ENCODE data around the gene SH3RF3. TPM values are rescaled to one million over a fixed set of nuclear protein-coding genes. Genes with fewer than 3 reads are reported as not detected.
A peak's percentile ranks its signal among the peaks of the same experiment; 100 is the strongest.

Gene SH3RF3
- total and polyA plus RNA-seq, 5 donors from 2014 or later = 0.16 to 1.6 (median 0.76) TPM

DNA sequence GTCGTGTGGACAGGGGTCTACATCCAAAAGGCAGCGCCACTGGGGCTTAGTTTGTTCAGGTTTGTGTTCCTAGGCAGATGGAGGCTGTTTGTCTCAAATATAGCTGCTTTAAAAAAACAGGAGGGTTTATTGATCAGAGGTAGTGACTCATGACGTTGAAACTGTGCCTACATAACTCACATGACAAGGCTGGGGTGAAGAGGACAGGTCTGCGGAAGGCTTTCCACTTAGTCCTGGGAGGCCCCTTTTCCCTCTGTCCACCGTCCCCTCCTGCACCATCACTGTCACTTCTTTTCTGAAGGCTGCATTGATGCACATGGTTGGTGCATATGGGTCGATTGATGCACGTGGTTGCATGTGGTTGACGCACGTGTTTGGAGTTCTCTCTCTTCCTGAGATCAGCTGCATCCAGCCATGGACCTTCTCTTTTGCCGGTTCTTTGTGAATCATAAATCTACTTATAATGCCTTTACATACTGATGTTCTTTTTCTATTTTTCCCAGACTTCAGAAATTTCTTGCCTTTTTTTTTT lies 10.9 kb downstream of the SH3RF3 start:
- DNase-seq (no peak), ATAC-seq (ENCODE audit: low read depth in 2 of 2) (no peak)
- H3K36me3 ChIP-seq (ENCODE audit: control insufficient read depth, insufficient read depth, low read length) = no peaks in the 10 kb centered on the region
- peaks cover 2% of the 10 kb centered on the region for H3K27me3 ChIP-seq (ENCODE audit: control insufficient read depth, insufficient read depth, low read length)
- H3K4me1 ChIP-seq (ENCODE audit: control insufficient read depth, insufficient read depth, low read length, poor library complexity, severe bottlenecking) = peaks cover 21% of the 10 kb centered on the region
- Mint-ChIP-seq H3K36me3 (no peaks in the 10 kb centered on the region), H3K27me3 (peaks cover 24% of the 10 kb centered on the region), H3K27ac (no peak overlapping the region), H3K4me3 (peak overlapping the region in 1 of 4 donors; percentile 43), H3K4me1 (peaks cover 8 to 73% (median 19%) of the 10 kb centered on the region in 4 donors), H3K9me3 (no peaks in the 10 kb centered on the region)
- no peak overlapping the region for H3K4me3 ChIP-seq (ENCODE audit: low read depth, low read length)
- H3K9me3 ChIP-seq (ENCODE audit: control insufficient read depth in 2 of 2, low read length in 2 of 2) = no peaks in the 10 kb centered on the region
- H3K27ac ChIP-seq (ENCODE audit: insufficient read depth, low read length, poor library complexity, severe bottlenecking) = no peak overlapping the region

DNA sequence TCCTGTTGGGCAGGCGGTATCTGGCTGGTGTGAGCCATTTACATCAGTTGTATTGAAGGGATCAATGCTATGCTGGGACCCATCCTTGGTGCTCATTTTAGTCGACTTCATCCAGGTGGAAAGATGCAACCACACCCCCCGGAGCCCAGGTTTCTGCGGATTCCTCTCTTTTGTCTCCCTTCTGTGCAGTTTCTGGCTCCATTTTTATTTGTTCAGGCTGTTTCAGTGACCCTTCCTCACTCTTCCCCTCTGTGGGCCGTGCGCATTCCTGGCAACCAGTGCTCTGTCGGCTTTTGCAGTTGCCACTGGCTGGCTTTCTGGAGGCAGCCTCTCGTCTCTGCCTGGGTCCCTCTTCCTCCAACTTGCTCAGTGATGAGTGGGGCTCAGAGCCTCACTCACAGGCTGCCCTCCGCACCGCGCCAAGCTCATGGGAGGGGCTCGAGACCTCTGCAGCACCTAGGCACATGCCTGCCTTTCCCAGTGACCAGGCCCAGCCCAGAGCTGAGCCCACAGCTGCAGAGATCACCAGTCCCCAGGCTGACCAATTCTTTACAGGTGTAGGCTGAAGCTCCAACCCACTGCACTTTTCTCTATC lies 12.1 kb downstream of the SH3RF3 start:
- H3K36me3 ChIP-seq (ENCODE audit: control insufficient read depth, insufficient read depth, low read length) = no peaks in the 10 kb centered on the region
- H3K4me3 ChIP-seq (ENCODE audit: low read depth, low read length) = no peak overlapping the region
- Mint-ChIP-seq H3K27ac (peak overlapping the region in 1 of 3 donors; percentile 64), H3K27me3 (peaks cover 18% of the 10 kb centered on the region), H3K4me3 (no peak overlapping the region), H3K36me3 (no peaks in the 10 kb centered on the region), H3K9me3 (no peaks in the 10 kb centered on the region), H3K4me1 (peaks cover 8 to 74% (median 19%) of the 10 kb centered on the region in 4 donors)
- H3K27ac ChIP-seq (ENCODE audit: insufficient read depth, low read length, poor library complexity, severe bottlenecking) = no peak overlapping the region
- H3K27me3 ChIP-seq (ENCODE audit: control insufficient read depth, insufficient read depth, low read length) = no peaks in the 10 kb centered on the region
- DNase-seq (no peak), ATAC-seq (ENCODE audit: low read depth in 2 of 2) (no peak)
- no peaks in the 10 kb centered on the region for H3K9me3 ChIP-seq (ENCODE audit: control insufficient read depth in 2 of 2, low read length in 2 of 2)
- H3K4me1 ChIP-seq (ENCODE audit: control insufficient read depth, insufficient read depth, low read length, poor library complexity, severe bottlenecking) = peaks cover 25% of the 10 kb centered on the region

DNA sequence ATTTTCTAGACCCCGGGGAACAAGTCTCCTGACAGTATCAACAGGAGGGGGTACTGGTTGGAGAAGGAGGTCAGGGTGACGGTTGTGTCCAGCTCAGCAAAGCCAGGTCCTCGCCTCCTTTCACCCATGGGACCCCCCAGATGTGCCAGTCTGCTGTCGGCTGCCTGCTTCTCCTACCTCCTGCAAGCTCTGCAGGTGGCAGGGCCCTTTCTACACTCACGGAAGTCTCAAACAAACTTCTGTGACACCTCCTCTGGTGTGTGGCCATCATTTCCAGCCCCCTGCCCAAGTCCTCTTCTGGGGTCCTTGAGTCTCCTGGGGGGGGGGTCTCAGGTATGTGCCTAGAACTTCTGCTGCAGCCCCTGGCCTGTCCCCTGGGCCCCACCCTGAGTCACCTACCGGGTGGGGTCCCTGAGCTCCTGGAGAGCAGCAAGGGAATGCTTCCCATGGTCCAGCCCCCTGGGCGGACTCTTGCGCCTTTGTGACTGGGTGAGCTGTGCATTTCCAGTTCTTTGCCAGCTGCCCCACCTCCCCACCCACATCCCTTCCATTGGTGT lies 12.8 kb downstream of the SH3RF3 start:
- peaks cover 12% of the 10 kb centered on the region for H3K27me3 Mint-ChIP-seq
- ATAC-seq (ENCODE audit: low read depth in 2 of 2) (no peak), DNase-seq (no peak)
- H3K36me3 ChIP-seq (ENCODE audit: control insufficient read depth, insufficient read depth, low read length) = no peaks in the 10 kb centered on the region
- no peaks in the 10 kb centered on the region for H3K36me3 Mint-ChIP-seq
- peaks cover 25% of the 10 kb centered on the region for H3K4me1 ChIP-seq (ENCODE audit: control insufficient read depth, insufficient read depth, low read length, poor library complexity, severe bottlenecking)
- no peak overlapping the region for H3K27ac ChIP-seq (ENCODE audit: insufficient read depth, low read length, poor library complexity, severe bottlenecking)
- H3K9me3 Mint-ChIP-seq = no peaks in the 10 kb centered on the region
- no peaks in the 10 kb centered on the region for H3K9me3 ChIP-seq (ENCODE audit: control insufficient read depth in 2 of 2, low read length in 2 of 2)
- no peak overlapping the region for H3K4me3 ChIP-seq (ENCODE audit: low read depth, low read length)
- no peak overlapping the region for H3K4me3 Mint-ChIP-seq
- H3K27ac Mint-ChIP-seq = no peak overlapping the region
- peaks cover 8 to 69% (median 16%) of the 10 kb centered on the region in 4 donors for H3K4me1 Mint-ChIP-seq
- no peaks in the 10 kb centered on the region for H3K27me3 ChIP-seq (ENCODE audit: control insufficient read depth, insufficient read depth, low read length)

DNA sequence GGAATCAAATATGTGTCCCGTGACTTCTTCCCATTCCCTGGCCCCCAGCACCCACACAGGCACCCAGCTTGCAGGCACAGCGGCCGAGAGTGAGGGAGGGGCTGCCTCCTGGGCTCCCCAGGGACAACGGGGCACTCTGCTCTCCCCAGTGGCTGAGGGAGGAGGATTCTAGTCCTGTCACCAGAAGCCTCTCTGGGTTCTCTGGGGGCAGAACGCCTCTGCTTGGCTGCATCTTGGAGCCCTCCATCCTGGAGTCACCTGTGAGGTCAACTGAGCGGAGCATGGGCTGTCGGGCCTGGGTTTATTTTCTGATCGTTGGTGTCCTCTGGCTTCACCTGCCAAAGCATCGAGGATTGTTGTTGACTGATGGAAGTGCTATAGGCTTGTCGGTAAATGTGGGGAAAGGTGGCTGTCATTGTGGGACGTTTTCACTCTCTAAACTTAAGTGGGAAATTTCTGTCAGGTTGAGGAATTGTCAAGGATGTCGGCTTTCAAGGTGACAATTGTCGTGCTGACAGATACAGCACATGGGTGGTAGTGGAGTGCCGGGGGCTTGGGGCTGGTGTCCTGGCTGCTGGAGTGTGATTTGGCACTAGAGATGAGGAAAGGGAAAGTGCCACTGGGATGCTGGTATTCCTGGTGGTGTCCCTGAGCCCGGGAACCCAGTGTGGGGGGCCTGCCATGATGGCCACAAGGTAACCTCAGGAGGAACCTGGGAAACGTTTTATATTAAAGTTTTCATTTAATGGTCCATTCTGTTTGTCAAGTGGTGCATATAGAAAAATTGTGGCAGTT lies 13.6 kb downstream of the SH3RF3 start:
- H3K4me3 Mint-ChIP-seq = peak overlapping the region in 3 of 4 donors; percentile 11 to 55 (median 16)
- H3K36me3 ChIP-seq (ENCODE audit: control insufficient read depth, insufficient read depth, low read length) = no peaks in the 10 kb centered on the region
- no peaks in the 10 kb centered on the region for H3K27me3 ChIP-seq (ENCODE audit: control insufficient read depth, insufficient read depth, low read length)
- H3K4me1 Mint-ChIP-seq = peaks cover 4 to 71% (median 18%) of the 10 kb centered on the region in 4 donors
- peak overlapping the region; percentile 75 to 91 (median 76) for H3K27ac Mint-ChIP-seq
- H3K9me3 Mint-ChIP-seq = no peaks in the 10 kb centered on the region
- peaks cover 18% of the 10 kb centered on the region for H3K27me3 Mint-ChIP-seq
- H3K27ac ChIP-seq (ENCODE audit: insufficient read depth, low read length, poor library complexity, severe bottlenecking) = no peak overlapping the region
- DNase-seq = no peak
- H3K4me3 ChIP-seq (ENCODE audit: low read depth, low read length) = no peak overlapping the region
- no peak for ATAC-seq (ENCODE audit: low read depth in 2 of 2)
- H3K9me3 ChIP-seq (ENCODE audit: control insufficient read depth in 2 of 2, low read length in 2 of 2) = no peaks in the 10 kb centered on the region
- peaks cover 25% of the 10 kb centered on the region for H3K4me1 ChIP-seq (ENCODE audit: control insufficient read depth, insufficient read depth, low read length, poor library complexity, severe bottlenecking)
- no peaks in the 10 kb centered on the region for H3K36me3 Mint-ChIP-seq

DNA sequence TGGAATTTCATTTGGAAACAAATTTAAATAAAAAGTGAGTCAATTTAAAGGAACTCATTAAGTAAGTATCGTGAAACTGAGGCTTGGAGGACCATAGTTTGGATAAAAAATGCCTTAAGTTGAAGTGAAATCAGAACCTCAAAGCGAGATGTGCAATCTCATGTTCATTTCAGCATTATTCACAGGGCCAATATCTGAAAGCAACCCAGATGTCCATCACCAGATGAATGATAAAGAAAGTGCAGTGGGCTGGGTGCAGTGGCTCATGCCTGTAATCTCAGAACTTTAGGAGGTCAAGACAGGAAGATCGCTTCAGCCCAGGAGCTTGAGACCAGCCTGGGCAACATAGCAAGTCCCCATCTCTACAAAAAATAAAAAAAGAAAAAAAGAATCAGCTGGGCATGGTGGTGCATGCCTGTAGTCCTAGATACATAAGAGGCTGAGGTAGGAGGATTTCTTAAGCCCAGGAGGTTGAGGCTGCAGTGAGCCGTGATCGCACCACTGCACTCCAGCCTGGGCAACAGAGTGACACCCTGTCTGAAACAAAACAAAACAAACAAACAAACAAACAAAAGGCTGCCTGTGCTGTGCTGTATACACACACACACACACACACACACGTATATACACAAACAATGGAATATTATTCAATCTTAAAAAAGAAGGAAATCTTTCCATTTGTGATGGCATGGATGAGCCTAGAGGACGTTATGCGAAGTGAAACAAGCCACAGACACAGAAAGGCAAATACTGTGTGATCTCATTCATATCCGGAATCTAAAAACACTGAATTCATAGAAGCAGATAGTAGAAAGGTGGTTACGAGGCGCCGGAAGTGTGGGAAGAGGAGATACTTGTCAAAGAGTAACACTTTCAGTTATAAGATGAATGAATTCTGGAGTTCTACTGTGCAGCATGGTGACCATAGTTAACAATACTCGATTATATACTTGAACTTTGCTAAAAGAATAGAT lies 14.5 kb downstream of the SH3RF3 start:
- no peaks in the 10 kb centered on the region for H3K27me3 ChIP-seq (ENCODE audit: control insufficient read depth, insufficient read depth, low read length)
- H3K4me1 Mint-ChIP-seq = peaks cover 4 to 70% (median 20%) of the 10 kb centered on the region in 4 donors
- no peaks in the 10 kb centered on the region for H3K9me3 ChIP-seq (ENCODE audit: control insufficient read depth in 2 of 2, low read length in 2 of 2)
- no peaks in the 10 kb centered on the region for H3K9me3 Mint-ChIP-seq
- H3K4me3 Mint-ChIP-seq = peak overlapping the region; percentile 8 to 66 (median 34)
- peak overlapping the region; percentile 83 for H3K4me3 ChIP-seq (ENCODE audit: low read depth, low read length)
- H3K27me3 Mint-ChIP-seq = peaks cover 22% of the 10 kb centered on the region
- no peaks in the 10 kb centered on the region for H3K36me3 Mint-ChIP-seq
- DNase-seq (peak; percentile 13 to 84 (median 68)), ATAC-seq (ENCODE audit: low read depth in 2 of 2) (peak; percentile 78 to 86)
- H3K27ac Mint-ChIP-seq = peak overlapping the region; percentile 20 to 91 (median 76)
- no peak overlapping the region for H3K27ac ChIP-seq (ENCODE audit: insufficient read depth, low read length, poor library complexity, severe bottlenecking)
- peaks cover 25% of the 10 kb centered on the region for H3K4me1 ChIP-seq (ENCODE audit: control insufficient read depth, insufficient read depth, low read length, poor library complexity, severe bottlenecking)
- no peaks in the 10 kb centered on the region for H3K36me3 ChIP-seq (ENCODE audit: control insufficient read depth, insufficient read depth, low read length)

DNA sequence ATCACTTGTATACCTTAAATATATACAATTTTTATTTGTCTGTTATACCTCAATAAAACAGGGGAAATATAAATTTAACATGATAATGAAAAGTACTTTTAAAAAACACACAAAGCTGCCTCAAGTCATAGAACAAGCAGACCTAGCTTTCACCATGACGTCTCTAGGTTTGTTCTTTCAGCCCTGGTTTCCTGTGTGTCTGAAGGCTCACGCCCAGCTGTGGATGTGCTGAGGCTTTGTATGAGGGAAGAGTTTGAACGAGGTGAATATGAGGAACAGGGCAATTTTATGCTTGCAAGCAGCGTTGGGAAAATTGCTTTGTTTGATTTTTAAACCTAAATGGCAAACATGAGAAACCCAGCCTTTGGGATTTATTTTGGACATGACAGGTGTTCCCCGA lies 15.3 kb downstream of the SH3RF3 start:
- Mint-ChIP-seq H3K27me3 (peaks cover 27% of the 10 kb centered on the region), H3K27ac (peak overlapping the region in 2 of 3 donors; percentile 78 to 91), H3K4me3 (peak overlapping the region in 3 of 4 donors; percentile 8 to 48 (median 44)), H3K4me1 (peaks cover 4 to 75% (median 20%) of the 10 kb centered on the region in 4 donors), H3K36me3 (no peaks in the 10 kb centered on the region), H3K9me3 (no peaks in the 10 kb centered on the region)
- Histone ChIP-seq H3K9me3 (ENCODE audit: control insufficient read depth in 2 of 2, low read length in 2 of 2) (no peaks in the 10 kb centered on the region), H3K4me3 (ENCODE audit: low read depth, low read length) (peak overlapping the region; percentile 83), H3K27me3 (ENCODE audit: control insufficient read depth, insufficient read depth, low read length) (no peaks in the 10 kb centered on the region), H3K27ac (ENCODE audit: insufficient read depth, low read length, poor library complexity, severe bottlenecking) (peak overlapping the region; percentile 0), H3K36me3 (ENCODE audit: control insufficient read depth, insufficient read depth, low read length) (no peaks in the 10 kb centered on the region), H3K4me1 (ENCODE audit: control insufficient read depth, insufficient read depth, low read length, poor library complexity, severe bottlenecking) (peaks cover 25% of the 10 kb centered on the region)
- peak; percentile 74 to 83 for ATAC-seq (ENCODE audit: low read depth in 2 of 2)
- peak in 2 of 3 donors; percentile 65 to 67 for DNase-seq

DNA sequence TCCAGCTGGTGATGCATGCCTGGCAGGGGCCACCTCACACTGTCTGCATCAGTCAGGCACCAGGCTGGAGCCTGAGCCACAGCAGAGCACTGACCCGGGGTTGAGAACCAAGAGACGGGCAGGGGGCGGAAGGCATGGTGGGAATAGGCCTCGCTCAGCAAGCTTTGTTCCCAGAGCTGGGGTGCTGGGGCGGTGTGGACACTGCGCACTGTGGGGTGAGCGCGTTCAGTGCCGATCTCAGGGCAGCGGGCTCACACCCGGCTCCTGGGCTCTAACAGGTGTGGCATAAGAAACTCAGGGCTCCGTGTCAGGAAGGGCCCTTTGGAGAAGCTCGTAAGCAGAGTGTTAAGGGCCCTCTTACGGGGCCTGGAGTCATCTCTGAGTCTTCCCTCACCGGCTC lies 15.7 kb downstream of the SH3RF3 start:
- Histone ChIP-seq H3K4me1 (ENCODE audit: control insufficient read depth, insufficient read depth, low read length, poor library complexity, severe bottlenecking) (peaks cover 25% of the 10 kb centered on the region), H3K4me3 (ENCODE audit: low read depth, low read length) (peak overlapping the region; percentile 83), H3K9me3 (ENCODE audit: control insufficient read depth in 2 of 2, low read length in 2 of 2) (no peaks in the 10 kb centered on the region), H3K27me3 (ENCODE audit: control insufficient read depth, insufficient read depth, low read length) (no peaks in the 10 kb centered on the region), H3K36me3 (ENCODE audit: control insufficient read depth, insufficient read depth, low read length) (no peaks in the 10 kb centered on the region), H3K27ac (ENCODE audit: insufficient read depth, low read length, poor library complexity, severe bottlenecking) (peak overlapping the region; percentile 0)
- peak overlapping the region in 2 of 3 donors; percentile 78 to 91 for H3K27ac Mint-ChIP-seq
- peaks cover 24% of the 10 kb centered on the region for H3K27me3 Mint-ChIP-seq
- DNase-seq (no peak), ATAC-seq (ENCODE audit: low read depth in 2 of 2) (no peak)
- H3K36me3 Mint-ChIP-seq = no peaks in the 10 kb centered on the region
- H3K4me3 Mint-ChIP-seq = peak overlapping the region in 3 of 4 donors; percentile 8 to 48 (median 29)
- H3K9me3 Mint-ChIP-seq = no peaks in the 10 kb centered on the region
- H3K4me1 Mint-ChIP-seq = peaks cover 4 to 76% (median 21%) of the 10 kb centered on the region in 4 donors
